ENCODE measurements around the gene RABEP1.

Gene RABEP1

DNA sequence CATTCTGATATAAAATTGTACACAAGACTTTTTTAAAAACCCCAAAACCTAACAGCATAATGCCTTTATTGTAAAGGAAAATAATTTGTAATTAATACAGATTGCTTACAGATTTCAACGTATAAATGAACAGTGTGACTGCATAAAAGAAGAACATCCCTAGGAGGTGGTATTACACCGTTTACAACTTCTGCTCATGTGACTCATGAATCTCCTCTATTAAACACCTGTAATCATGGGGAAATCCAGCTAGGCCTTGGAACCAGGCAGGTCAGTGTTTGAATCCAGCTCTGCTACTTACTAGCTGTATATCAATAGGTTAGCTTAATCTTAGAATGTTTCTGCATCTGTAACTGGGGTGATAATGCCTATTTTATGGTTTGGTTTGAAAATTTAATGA lies 15.2 kb downstream of the RABEP1 start:
- DNase-seq: no peak
- no peak overlapping the region for H2AK5ac ChIP-seq (ENCODE audit: low read length)
- no peak overlapping the region for H2BK15ac ChIP-seq (replicated peaks; ENCODE audit: low read depth)
- no peaks in the 10 kb centered on the region for H3K36me3 ChIP-seq (ENCODE audit: control insufficient read depth, insufficient read depth, low read length)
- H3K4ac ChIP-seq (ENCODE audit: low read depth, low read length): no peak overlapping the region
- H4K5ac ChIP-seq (ENCODE audit: low read length): no peak overlapping the region
- H3K23ac ChIP-seq (ENCODE audit: low read length): no peak overlapping the region
- H3K4me1 ChIP-seq (ENCODE audit: control insufficient read depth, low read depth, low read length): no peaks in the 10 kb centered on the region
- H2BK5ac ChIP-seq (ENCODE audit: low read length): no peak overlapping the region
- no peak overlapping the region for H4K8ac ChIP-seq (ENCODE audit: low read depth, low read length)
- no peak overlapping the region for H3K4me3 ChIP-seq (ENCODE audit: low read length)
- no peaks in the 10 kb centered on the region for H3K27me3 ChIP-seq (ENCODE audit: insufficient read depth, low read length, poor library complexity)
- peaks cover 22% of the 10 kb centered on the region for H3K79me2 ChIP-seq (ENCODE audit: control insufficient read depth, insufficient read depth, low read length)
- H3K18ac ChIP-seq (ENCODE audit: low read length): no peak overlapping the region
- H3K79me1 ChIP-seq (ENCODE audit: low read length): peaks cover 6% of the 10 kb centered on the region
- H3K4me2 ChIP-seq (ENCODE audit: low read length): no peak overlapping the region
- WGBS (ENCODE audit: extremely low coverage, insufficient coverage, low lambda C conversion rate): no CpG with 5 or more reads among the region's 2 CpGs
- H3K56ac ChIP-seq (ENCODE audit: low read length): no peak overlapping the region
- H3K27ac ChIP-seq (ENCODE audit: low read depth, low read length): no peak overlapping the region
- H3K9ac ChIP-seq (ENCODE audit: low read length): no peak overlapping the region
- no peak overlapping the region for H2BK120ac ChIP-seq (ENCODE audit: low read depth, low read length)

- no peak overlapping the region for H3K56ac ChIP-seq (ENCODE audit: low read length)
- H3K4me1 ChIP-seq (ENCODE audit: control insufficient read depth, low read depth, low read length): no peaks in the 10 kb centered on the region
- no peak overlapping the region for H2BK15ac ChIP-seq (replicated peaks; ENCODE audit: low read depth)
- peaks cover 9% of the 10 kb centered on the region for H3K79me1 ChIP-seq (ENCODE audit: low read length)
- no peak overlapping the region for H3K4ac ChIP-seq (ENCODE audit: low read depth, low read length)
- H3K4me2 ChIP-seq (ENCODE audit: low read length): no peak overlapping the region
- H3K27me3 ChIP-seq (ENCODE audit: insufficient read depth, low read length, poor library complexity): no peaks in the 10 kb centered on the region
- H3K4me3 ChIP-seq (ENCODE audit: low read length): no peak overlapping the region
- no peak overlapping the region for H4K5ac ChIP-seq (ENCODE audit: low read length)
- H3K9ac ChIP-seq (ENCODE audit: low read length): no peak overlapping the region
- no peak for DNase-seq
- peaks cover 17% of the 10 kb centered on the region for H3K79me2 ChIP-seq (ENCODE audit: control insufficient read depth, insufficient read depth, low read length)
- no peak overlapping the region for H3K27ac ChIP-seq (ENCODE audit: low read depth, low read length)
- H3K18ac ChIP-seq (ENCODE audit: low read length): no peak overlapping the region
- H2BK5ac ChIP-seq (ENCODE audit: low read length): no peak overlapping the region
- H2BK120ac ChIP-seq (ENCODE audit: low read depth, low read length): no peak overlapping the region
- H2AK5ac ChIP-seq (ENCODE audit: low read length): no peak overlapping the region
- H4K8ac ChIP-seq (ENCODE audit: low read depth, low read length): no peak overlapping the region
- H3K36me3 ChIP-seq (ENCODE audit: control insufficient read depth, insufficient read depth, low read length): no peaks in the 10 kb centered on the region
- no CpG with 5 or more reads among the region's 4 CpGs for WGBS (ENCODE audit: extremely low coverage, insufficient coverage, low lambda C conversion rate)
- no peak overlapping the region for H3K23ac ChIP-seq (ENCODE audit: low read length)
Observed at GRCh38 chr17:5299383-5299782, 17.3 kb downstream of the RABEP1 start.

- Histone ChIP-seq H3K27me3 (ENCODE audit: insufficient read depth, low read length, poor library complexity) (no peaks in the 10 kb centered on the region), H2BK15ac (replicated peaks; ENCODE audit: low read depth) (no peak overlapping the region), H3K9ac (ENCODE audit: low read length) (no peak overlapping the region), H3K79me2 (ENCODE audit: control insufficient read depth, insufficient read depth, low read length) (peaks cover 15% of the 10 kb centered on the region), H3K4ac (ENCODE audit: low read depth, low read length) (no peak overlapping the region), H3K36me3 (ENCODE audit: control insufficient read depth, insufficient read depth, low read length) (no peaks in the 10 kb centered on the region), H3K4me3 (ENCODE audit: low read length) (no peak overlapping the region), H4K5ac (ENCODE audit: low read length) (no peak overlapping the region), H3K79me1 (ENCODE audit: low read length) (peaks cover 7% of the 10 kb centered on the region), H2BK120ac (ENCODE audit: low read depth, low read length) (no peak overlapping the region), H2BK5ac (ENCODE audit: low read length) (no peak overlapping the region), H3K4me1 (ENCODE audit: control insufficient read depth, low read depth, low read length) (no peaks in the 10 kb centered on the region), H3K56ac (ENCODE audit: low read length) (no peak overlapping the region), H3K4me2 (ENCODE audit: low read length) (no peak overlapping the region), H3K27ac (ENCODE audit: low read depth, low read length) (no peak overlapping the region), H3K18ac (ENCODE audit: low read length) (no peak overlapping the region), H4K8ac (ENCODE audit: low read depth, low read length) (no peak overlapping the region), H3K23ac (ENCODE audit: low read length) (no peak overlapping the region), H2AK5ac (ENCODE audit: low read length) (no peak overlapping the region)
- WGBS (ENCODE audit: extremely low coverage, insufficient coverage, low lambda C conversion rate): no CpG with 5 or more reads among the region's 1 CpG
- no peak for DNase-seq
Observed at GRCh38 chr17:5304636-5305035, 22.6 kb downstream of the RABEP1 start.

DNA sequence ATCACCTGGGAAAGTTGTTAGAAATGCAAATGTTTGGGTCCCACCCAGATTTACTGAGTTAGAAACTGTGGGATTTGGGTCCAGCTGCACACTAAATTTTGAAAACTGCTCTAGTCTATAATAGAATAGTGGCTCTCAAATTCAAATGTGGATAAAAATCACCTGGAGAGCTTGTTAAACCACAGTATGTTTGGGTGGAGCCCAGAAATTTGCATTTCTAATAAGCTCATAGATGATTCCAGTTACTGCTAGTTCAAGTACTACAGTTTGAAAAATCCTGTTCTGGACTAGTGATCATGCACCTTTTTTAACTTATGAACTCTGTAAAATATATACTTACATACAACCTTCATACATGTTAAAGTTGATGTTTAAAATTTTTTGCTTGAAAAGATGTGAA lies 27.8 kb downstream of the RABEP1 start:
- no peak for DNase-seq
- no peak overlapping the region for H3K4ac ChIP-seq (ENCODE audit: low read depth, low read length)
- H3K23ac ChIP-seq (ENCODE audit: low read length): no peak overlapping the region
- H3K4me2 ChIP-seq (ENCODE audit: low read length): no peak overlapping the region
- peak overlapping the region; percentile 56 for H4K8ac ChIP-seq (ENCODE audit: low read depth, low read length)
- no peaks in the 10 kb centered on the region for H3K36me3 ChIP-seq (ENCODE audit: control insufficient read depth, insufficient read depth, low read length)
- no peak overlapping the region for H2BK120ac ChIP-seq (ENCODE audit: low read depth, low read length)
- no peaks in the 10 kb centered on the region for H3K4me1 ChIP-seq (ENCODE audit: control insufficient read depth, low read depth, low read length)
- H2BK5ac ChIP-seq (ENCODE audit: low read length): no peak overlapping the region
- H2BK15ac ChIP-seq (replicated peaks; ENCODE audit: low read depth): no peak overlapping the region
- no peak overlapping the region for H3K9ac ChIP-seq (ENCODE audit: low read length)
- no peak overlapping the region for H3K56ac ChIP-seq (ENCODE audit: low read length)
- no peaks in the 10 kb centered on the region for H3K27me3 ChIP-seq (ENCODE audit: insufficient read depth, low read length, poor library complexity)
- H3K79me2 ChIP-seq (ENCODE audit: control insufficient read depth, insufficient read depth, low read length): peaks cover 2% of the 10 kb centered on the region
- no peaks in the 10 kb centered on the region for H3K79me1 ChIP-seq (ENCODE audit: low read length)
- no peak overlapping the region for H3K4me3 ChIP-seq (ENCODE audit: low read length)
- H4K5ac ChIP-seq (ENCODE audit: low read length): no peak overlapping the region
- H2AK5ac ChIP-seq (ENCODE audit: low read length): no peak overlapping the region
- H3K27ac ChIP-seq (ENCODE audit: low read depth, low read length): no peak overlapping the region
- H3K18ac ChIP-seq (ENCODE audit: low read length): no peak overlapping the region

DNA sequence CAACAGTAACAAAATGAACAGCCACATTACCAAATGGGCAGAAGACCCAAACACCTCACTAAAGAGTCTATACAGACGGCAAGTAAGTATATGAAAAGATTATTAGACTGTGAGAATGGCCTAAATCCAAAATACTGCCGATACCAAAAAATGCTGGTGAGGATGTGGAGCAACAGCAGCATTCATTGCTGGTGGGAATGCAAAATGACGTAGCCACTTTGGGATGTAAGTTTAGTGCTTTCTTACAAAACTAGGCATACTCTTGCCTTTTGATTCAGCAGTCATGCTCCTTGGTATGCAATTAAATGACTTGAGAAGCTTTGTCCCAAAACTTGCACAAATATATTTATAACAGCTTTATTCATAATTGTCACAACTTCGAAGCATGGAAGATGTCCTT lies 43.8 kb downstream of the RABEP1 start:
- Histone ChIP-seq H3K23ac (ENCODE audit: low read length) (no peak overlapping the region), H3K79me2 (ENCODE audit: control insufficient read depth, insufficient read depth, low read length) (no peaks in the 10 kb centered on the region), H3K27me3 (ENCODE audit: insufficient read depth, low read length, poor library complexity) (no peaks in the 10 kb centered on the region), H3K79me1 (ENCODE audit: low read length) (peaks cover 2% of the 10 kb centered on the region), H3K4ac (ENCODE audit: low read depth, low read length) (no peak overlapping the region), H3K36me3 (ENCODE audit: control insufficient read depth, insufficient read depth, low read length) (no peaks in the 10 kb centered on the region), H3K4me1 (ENCODE audit: control insufficient read depth, low read depth, low read length) (no peaks in the 10 kb centered on the region), H3K9ac (ENCODE audit: low read length) (no peak overlapping the region), H2BK5ac (ENCODE audit: low read length) (no peak overlapping the region), H4K5ac (ENCODE audit: low read length) (no peak overlapping the region), H3K4me3 (ENCODE audit: low read length) (no peak overlapping the region), H2BK120ac (ENCODE audit: low read depth, low read length) (no peak overlapping the region), H3K27ac (ENCODE audit: low read depth, low read length) (no peak overlapping the region), H3K18ac (ENCODE audit: low read length) (no peak overlapping the region), H3K4me2 (ENCODE audit: low read length) (no peak overlapping the region), H2BK15ac (replicated peaks; ENCODE audit: low read depth) (no peak overlapping the region), H2AK5ac (ENCODE audit: low read length) (no peak overlapping the region), H3K56ac (ENCODE audit: low read length) (no peak overlapping the region), H4K8ac (ENCODE audit: low read depth, low read length) (no peak overlapping the region)
- DNase-seq: no peak
- WGBS (ENCODE audit: extremely low coverage, insufficient coverage, low lambda C conversion rate): no CpG with 5 or more reads among the region's 4 CpGs

DNA sequence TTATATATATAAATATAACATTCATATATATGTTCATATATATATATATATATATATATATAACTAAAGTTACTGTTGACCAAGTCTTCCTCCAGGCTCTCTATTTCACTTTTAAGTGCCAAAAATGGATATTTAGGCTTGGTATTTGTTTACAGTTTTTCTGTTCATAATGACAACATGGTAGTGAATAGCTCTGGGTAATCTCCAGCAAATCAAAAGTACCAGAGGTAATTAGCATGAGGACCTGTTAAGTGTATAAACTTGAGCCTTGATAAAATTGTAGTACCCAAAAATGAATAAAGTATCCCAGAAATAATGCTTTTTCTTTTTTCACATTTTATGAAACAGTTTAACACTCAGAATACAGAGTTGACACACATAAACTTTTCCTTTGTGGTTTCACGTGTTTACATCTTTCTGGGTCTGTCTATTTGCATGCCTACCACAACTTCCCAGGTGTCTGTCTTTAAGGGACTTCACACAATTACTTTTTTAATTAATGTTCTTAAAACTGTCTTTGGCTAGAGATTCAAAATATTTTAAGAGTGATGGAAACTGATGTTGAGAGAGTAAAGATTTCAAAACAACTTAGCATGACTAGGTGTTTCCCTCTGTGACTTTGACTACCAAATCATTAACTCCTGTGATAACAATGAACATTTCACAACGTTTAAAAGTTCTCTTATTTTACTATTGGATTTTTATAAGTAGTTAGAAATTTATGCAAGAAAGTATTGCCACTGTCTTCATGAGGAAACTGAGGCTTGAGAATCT lies 47.9 kb downstream of the RABEP1 start:
- no peaks in the 10 kb centered on the region for H3K4me1 ChIP-seq (ENCODE audit: control insufficient read depth, low read depth, low read length)
- no peaks in the 10 kb centered on the region for H3K36me3 ChIP-seq (ENCODE audit: control insufficient read depth, insufficient read depth, low read length)
- H3K4ac ChIP-seq (ENCODE audit: low read depth, low read length): no peak overlapping the region
- H3K4me3 ChIP-seq (ENCODE audit: low read length): no peak overlapping the region
- H3K27me3 ChIP-seq (ENCODE audit: insufficient read depth, low read length, poor library complexity): no peaks in the 10 kb centered on the region
- DNase-seq: no peak
- H4K5ac ChIP-seq (ENCODE audit: low read length): no peak overlapping the region
- H2BK15ac ChIP-seq (replicated peaks; ENCODE audit: low read depth): no peak overlapping the region
- WGBS (ENCODE audit: extremely low coverage, insufficient coverage, low lambda C conversion rate): no CpG with 5 or more reads among the region's 2 CpGs
- no peak overlapping the region for H3K27ac ChIP-seq (ENCODE audit: low read depth, low read length)
- peaks cover 2% of the 10 kb centered on the region for H3K79me1 ChIP-seq (ENCODE audit: low read length)
- H3K18ac ChIP-seq (ENCODE audit: low read length): no peak overlapping the region
- H2BK5ac ChIP-seq (ENCODE audit: low read length): no peak overlapping the region
- no peak overlapping the region for H4K8ac ChIP-seq (ENCODE audit: low read depth, low read length)
- H3K23ac ChIP-seq (ENCODE audit: low read length): no peak overlapping the region
- H2AK5ac ChIP-seq (ENCODE audit: low read length): no peak overlapping the region
- H2BK120ac ChIP-seq (ENCODE audit: low read depth, low read length): no peak overlapping the region
- H3K9ac ChIP-seq (ENCODE audit: low read length): no peak overlapping the region
- no peak overlapping the region for H3K4me2 ChIP-seq (ENCODE audit: low read length)
- H3K79me2 ChIP-seq (ENCODE audit: control insufficient read depth, insufficient read depth, low read length): no peaks in the 10 kb centered on the region
- H3K56ac ChIP-seq (ENCODE audit: low read length): no peak overlapping the region
